Measurements from ENCODE around the gene THBS1. TPM values are rescaled to one million over a fixed set of nuclear protein-coding genes. Genes with fewer than 3 reads are reported as not detected.
A peak's percentile ranks its signal among the peaks of the same experiment; 100 is the strongest.

Gene THBS1
- total RNA-seq, 2 donors from 2014 or later, result 0.31 to 0.38 TPM

DNA sequence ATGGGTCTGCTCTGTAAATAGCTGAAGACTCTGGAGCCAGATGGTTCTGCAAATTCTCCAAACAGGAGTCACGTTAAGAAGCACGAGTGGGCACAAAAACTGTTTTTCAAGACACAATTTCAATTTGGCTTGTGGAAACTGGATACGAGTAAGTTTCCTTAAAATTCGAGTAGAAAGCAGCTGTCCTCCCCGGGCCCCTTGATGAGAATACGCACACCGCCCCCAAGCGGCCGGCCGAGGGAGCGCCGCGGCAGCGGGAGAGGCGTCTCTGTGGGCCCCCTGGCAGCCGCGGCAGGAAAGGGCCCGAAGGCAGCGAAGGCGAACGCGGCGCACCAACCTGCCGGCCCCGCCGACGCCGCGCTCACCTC, 778 bp upstream of the THBS1 start:
- Mint-ChIP-seq H3K9me3 (no peaks in the 10 kb centered on the region), H3K4me3 (peak overlapping the region; percentile 87), H3K36me3 (no peaks in the 10 kb centered on the region), H3K27me3 (peaks cover 14 to 45% of the 10 kb centered on the region in 2 donors), H3K27ac (no peak overlapping the region), H3K4me1 (ENCODE audit: low read depth in 2 of 2) (peaks cover 17 to 26% of the 10 kb centered on the region in 2 donors)
- ATAC-seq, result peak; percentile 93
- peak; percentile 90 for DNase-seq (ENCODE audit: low spot score)

GRCh38 chr15:39581242-39581792, 438 bp downstream of the THBS1 start:
- Mint-ChIP-seq H3K9me3 (no peaks in the 10 kb centered on the region), H3K36me3 (no peaks in the 10 kb centered on the region), H3K4me3 (peak overlapping the region; percentile 87), H3K27me3 (peaks cover 9 to 34% of the 10 kb centered on the region in 2 donors), H3K4me1 (ENCODE audit: low read depth in 2 of 2) (peaks cover 25 to 33% of the 10 kb centered on the region in 2 donors), H3K27ac (peak overlapping the region in 1 of 2 donors; percentile 6)
- DNase-seq (ENCODE audit: low spot score), result no peak
- ATAC-seq, result peak in 1 of 2 donors; percentile 2

GRCh38 chr15:39581793-39582285, 960 bp downstream of the THBS1 start:
- Mint-ChIP-seq H3K36me3 (no peaks in the 10 kb centered on the region), H3K27ac (peak overlapping the region in 1 of 2 donors; percentile 6), H3K4me3 (peak overlapping the region; percentile 87), H3K4me1 (ENCODE audit: low read depth in 2 of 2) (peaks cover 25 to 33% of the 10 kb centered on the region in 2 donors), H3K9me3 (no peaks in the 10 kb centered on the region), H3K27me3 (peaks cover 7 to 29% of the 10 kb centered on the region in 2 donors)
- DNase-seq (ENCODE audit: low spot score), result no peak
- no peak for ATAC-seq

DNA sequence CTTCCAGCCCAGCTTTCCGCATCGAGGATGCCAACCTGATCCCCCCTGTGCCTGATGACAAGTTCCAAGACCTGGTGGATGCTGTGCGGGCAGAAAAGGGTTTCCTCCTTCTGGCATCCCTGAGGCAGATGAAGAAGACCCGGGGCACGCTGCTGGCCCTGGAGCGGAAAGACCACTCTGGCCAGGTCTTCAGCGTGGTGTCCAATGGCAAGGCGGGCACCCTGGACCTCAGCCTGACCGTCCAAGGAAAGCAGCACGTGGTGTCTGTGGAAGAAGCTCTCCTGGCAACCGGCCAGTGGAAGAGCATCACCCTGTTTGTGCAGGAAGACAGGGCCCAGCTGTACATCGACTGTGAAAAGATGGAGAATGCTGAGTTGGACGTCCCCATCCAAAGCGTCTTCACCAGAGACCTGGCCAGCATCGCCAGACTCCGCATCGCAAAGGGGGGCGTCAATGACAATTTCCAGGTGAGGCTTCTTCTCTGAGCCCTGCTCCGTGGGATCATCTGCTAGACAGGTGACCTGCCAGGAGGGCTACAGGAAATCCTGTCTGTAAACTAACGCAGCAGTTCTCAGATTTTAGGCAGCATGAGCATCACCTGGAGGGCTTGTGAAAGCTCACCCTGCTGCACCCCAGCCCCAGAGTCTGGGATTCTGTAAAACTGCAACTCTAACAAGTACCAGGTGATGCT, 1.6 kb downstream of the THBS1 start:
- H3K27ac Mint-ChIP-seq, result no peak overlapping the region

DNA sequence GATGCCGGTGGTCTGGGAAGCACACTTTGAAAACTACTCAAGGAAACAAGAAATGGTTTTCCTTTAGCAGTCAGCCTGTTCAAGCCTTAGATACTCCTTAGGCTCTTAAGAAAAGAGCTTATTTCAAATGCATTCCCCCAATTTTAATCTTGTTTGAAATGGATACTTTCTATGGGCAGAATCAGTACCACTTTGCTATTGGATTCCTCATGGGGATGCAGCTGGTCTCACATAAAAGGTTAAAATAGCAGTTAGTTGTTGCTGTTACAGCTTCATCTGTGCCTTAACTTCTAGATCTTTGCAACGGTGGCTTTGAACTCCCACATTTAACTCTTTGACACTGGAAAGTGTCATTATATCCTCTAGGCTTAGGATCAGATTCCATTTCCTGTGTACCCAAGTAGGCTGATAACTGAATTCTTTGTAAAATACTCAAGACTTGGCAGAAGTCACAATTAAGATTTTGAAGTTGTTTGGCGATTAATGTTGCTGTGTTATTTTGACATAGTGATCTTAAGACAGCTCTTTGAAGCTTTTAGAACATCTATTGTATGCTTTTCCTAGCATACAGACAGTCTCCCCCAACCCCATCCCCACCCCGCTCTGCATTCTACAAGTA, 2.2 kb downstream of the THBS1 start:
- peaks cover 4 to 17% of the 10 kb centered on the region in 2 donors for H3K27me3 Mint-ChIP-seq
- no peaks in the 10 kb centered on the region for H3K9me3 Mint-ChIP-seq
- DNase-seq (ENCODE audit: low spot score) (no peak), ATAC-seq (no peak)
- peaks cover 29 to 36% of the 10 kb centered on the region in 2 donors for H3K4me1 Mint-ChIP-seq (ENCODE audit: low read depth in 2 of 2)
- H3K36me3 Mint-ChIP-seq, result no peaks in the 10 kb centered on the region
- H3K4me3 Mint-ChIP-seq, result no peak overlapping the region
- no peak overlapping the region for H3K27ac Mint-ChIP-seq

More for the DNA sequence above, 1.6 kb downstream of the THBS1 start:
- no peak for ATAC-seq
- Mint-ChIP-seq H3K27me3 (peaks cover 4 to 23% of the 10 kb centered on the region in 2 donors), H3K36me3 (no peaks in the 10 kb centered on the region), H3K9me3 (no peaks in the 10 kb centered on the region), H3K4me1 (ENCODE audit: low read depth in 2 of 2) (peaks cover 25 to 33% of the 10 kb centered on the region in 2 donors), H3K4me3 (peak overlapping the region; percentile 87)
- DNase-seq (ENCODE audit: low spot score), result no peak

GRCh38 chr15:39583596-39584265, 2.9 kb downstream of the THBS1 start:
- no peak for DNase-seq (ENCODE audit: low spot score)
- no peaks in the 10 kb centered on the region for H3K36me3 Mint-ChIP-seq
- ATAC-seq, result no peak
- peaks cover 4 to 11% of the 10 kb centered on the region in 2 donors for H3K27me3 Mint-ChIP-seq
- H3K9me3 Mint-ChIP-seq, result no peaks in the 10 kb centered on the region
- H3K27ac Mint-ChIP-seq, result no peak overlapping the region
- H3K4me3 Mint-ChIP-seq, result no peak overlapping the region
- H3K4me1 Mint-ChIP-seq (ENCODE audit: low read depth in 2 of 2), result peaks cover 30 to 38% of the 10 kb centered on the region in 2 donors

GRCh38 chr15:39584266-39584659, 3.4 kb downstream of the THBS1 start:
- H3K27me3 Mint-ChIP-seq, result peaks cover 4 to 6% of the 10 kb centered on the region in 2 donors
- ATAC-seq (no peak), DNase-seq (ENCODE audit: low spot score) (no peak)
- peaks cover 30 to 38% of the 10 kb centered on the region in 2 donors for H3K4me1 Mint-ChIP-seq (ENCODE audit: low read depth in 2 of 2)
- H3K27ac Mint-ChIP-seq, result no peak overlapping the region
- no peaks in the 10 kb centered on the region for H3K36me3 Mint-ChIP-seq
- H3K9me3 Mint-ChIP-seq, result no peaks in the 10 kb centered on the region
- no peak overlapping the region for H3K4me3 Mint-ChIP-seq

DNA sequence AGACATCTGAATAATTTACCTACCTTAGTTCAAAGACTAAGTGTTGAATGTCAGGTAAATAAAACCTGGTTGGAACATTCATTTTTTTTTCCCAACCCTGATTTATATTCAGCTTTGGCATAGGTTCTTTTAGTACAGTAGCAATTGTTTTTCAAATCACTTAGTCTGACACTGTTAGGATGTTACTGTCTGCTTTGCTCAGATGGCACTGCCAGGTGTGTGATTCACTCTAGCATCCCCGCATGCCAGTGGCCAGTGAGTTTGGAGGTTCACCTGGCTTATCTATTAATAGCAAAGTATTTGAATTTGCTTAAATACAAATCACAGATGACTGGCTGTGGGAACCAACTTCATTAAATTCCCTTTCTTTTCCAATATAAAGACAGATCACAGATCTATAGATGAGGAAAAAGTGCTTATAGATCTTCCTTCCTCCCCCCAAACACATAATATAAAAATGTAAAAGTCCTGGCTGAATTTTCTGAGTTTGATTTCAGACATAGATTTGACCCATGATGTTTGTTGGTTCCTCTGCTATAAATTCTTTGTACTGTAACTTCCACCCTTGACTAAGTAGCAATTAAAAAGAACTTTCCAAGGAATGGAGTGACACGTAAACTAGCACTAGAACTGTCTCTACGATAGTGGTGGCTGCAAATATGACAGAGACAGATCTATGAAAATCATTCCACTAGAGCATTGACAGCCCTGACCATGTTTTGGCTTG, 3.9 kb downstream of the THBS1 start:
- DNase-seq (ENCODE audit: low spot score) (no peak), ATAC-seq (no peak)
- H3K4me3 Mint-ChIP-seq, result no peak overlapping the region
- no peak overlapping the region for H3K27ac Mint-ChIP-seq
- no peaks in the 10 kb centered on the region for H3K36me3 Mint-ChIP-seq
- H3K4me1 Mint-ChIP-seq (ENCODE audit: low read depth in 2 of 2), result peaks cover 26 to 33% of the 10 kb centered on the region in 2 donors
- peaks cover 4 to 6% of the 10 kb centered on the region in 2 donors for H3K27me3 Mint-ChIP-seq
- no peaks in the 10 kb centered on the region for H3K9me3 Mint-ChIP-seq

GRCh38 chr15:39585389-39585841, 4.5 kb downstream of the THBS1 start:
- DNase-seq (ENCODE audit: low spot score) (no peak), ATAC-seq (no peak)
- no peaks in the 10 kb centered on the region for H3K9me3 Mint-ChIP-seq
- H3K27ac Mint-ChIP-seq, result no peak overlapping the region
- no peaks in the 10 kb centered on the region for H3K36me3 Mint-ChIP-seq
- H3K4me1 Mint-ChIP-seq (ENCODE audit: low read depth in 2 of 2), result peaks cover 25 to 31% of the 10 kb centered on the region in 2 donors
- no peak overlapping the region for H3K4me3 Mint-ChIP-seq
- H3K27me3 Mint-ChIP-seq, result peaks cover 4 to 6% of the 10 kb centered on the region in 2 donors

GRCh38 chr15:39585871-39586301, 5.0 kb downstream of the THBS1 start:
- Mint-ChIP-seq H3K9me3 (no peaks in the 10 kb centered on the region), H3K36me3 (peaks cover 1% of the 10 kb centered on the region), H3K4me1 (ENCODE audit: low read depth in 2 of 2) (peaks cover 25 to 31% of the 10 kb centered on the region in 2 donors), H3K27me3 (peaks cover 4 to 6% of the 10 kb centered on the region in 2 donors), H3K27ac (no peak overlapping the region), H3K4me3 (no peak overlapping the region)
- DNase-seq (ENCODE audit: low spot score) (no peak), ATAC-seq (no peak)

- H3K27ac Mint-ChIP-seq, result no peak overlapping the region
- H3K4me3 Mint-ChIP-seq, result no peak overlapping the region
- H3K4me1 Mint-ChIP-seq (ENCODE audit: low read depth in 2 of 2), result peaks cover 19 to 25% of the 10 kb centered on the region in 2 donors
- ATAC-seq (no peak), DNase-seq (ENCODE audit: low spot score) (no peak)
- no peaks in the 10 kb centered on the region for H3K9me3 Mint-ChIP-seq
- peaks cover 6% of the 10 kb centered on the region for H3K36me3 Mint-ChIP-seq
- peaks cover 2 to 3% of the 10 kb centered on the region in 2 donors for H3K27me3 Mint-ChIP-seq
These were observed 5.7 kb downstream of the THBS1 start for GRCh38 chr15:39586387-39587095.

DNA sequence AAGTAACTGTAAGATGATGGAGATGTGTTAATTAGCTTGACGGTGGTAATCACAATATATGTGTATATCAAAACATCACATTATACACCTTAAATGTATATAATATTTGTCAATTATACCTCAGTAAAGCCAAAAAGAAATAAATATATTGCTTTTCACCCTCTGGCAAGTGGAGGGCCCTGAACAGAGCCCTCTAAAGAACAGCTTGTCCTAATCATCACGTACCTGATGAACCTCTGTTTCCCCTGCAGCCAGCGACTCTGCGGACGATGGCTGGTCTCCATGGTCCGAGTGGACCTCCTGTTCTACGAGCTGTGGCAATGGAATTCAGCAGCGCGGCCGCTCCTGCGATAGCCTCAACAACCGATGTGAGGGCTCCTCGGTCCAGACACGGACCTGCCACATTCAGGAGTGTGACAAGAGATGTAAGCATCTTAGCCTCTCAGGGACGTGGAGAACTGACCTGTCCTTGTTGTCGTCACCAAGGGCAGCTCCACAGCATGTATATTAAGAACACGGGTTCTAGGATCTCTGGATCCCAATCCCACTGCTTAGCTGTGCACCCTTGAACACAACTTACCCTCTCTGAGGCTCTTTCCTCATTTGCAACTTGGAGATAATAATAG, 6.3 kb downstream of the THBS1 start:
- Mint-ChIP-seq H3K27ac (no peak overlapping the region), H3K4me3 (no peak overlapping the region), H3K36me3 (peaks cover 6% of the 10 kb centered on the region), H3K9me3 (no peaks in the 10 kb centered on the region), H3K4me1 (ENCODE audit: low read depth in 2 of 2) (peaks cover 17 to 20% of the 10 kb centered on the region in 2 donors), H3K27me3 (no peaks in the 10 kb centered on the region)
- DNase-seq (ENCODE audit: low spot score), result no peak
- no peak for ATAC-seq

Measured in natural killer cell treated with Interleukin-12 subunit alpha and Interleukin-12 subunit beta and Interleukin-15 and Interleukin-18, amount 100 ng/mL, for 72 hours (primary cell).